Keratinocyte (primary cell): ENCODE measurements around the gene SMCO2. TPM values are rescaled to one million over a fixed set of nuclear protein-coding genes. Genes with fewer than 3 reads are reported as not detected.

Experiments used
- DNase-seq: peaks from one replicate; pipeline ENCODE4 v3.0.0-alpha.2; 2011; ENCODE audit warnings: low read depth, missing footprints, low spot score
- FAIRE-seq: peaks from 2 replicates; lab custom pipeline; 2011; peaks lifted over from hg19 to GRCh38; lab: Jason Lieb, UNC
- H2AFZ ChIP-seq: 2 replicates; pipeline ENCODE4 v1.6.0; 2012; ENCODE audit warnings: low read length, control low read depth, inconsistent platforms; ENCODE audit not compliant: control insufficient read depth
- H3K27ac ChIP-seq: 2 replicates; pipeline ENCODE4 v1.5.1; 2011; ENCODE audit warnings: low read length; ENCODE audit not compliant: control insufficient read depth, insufficient read depth
- H3K27me3 ChIP-seq: 3 replicates; pipeline ENCODE4 v1.6.0; 2011; ENCODE audit warnings: low read length; ENCODE audit not compliant: control insufficient read depth, insufficient read depth; ENCODE audit errors: extremely low read depth
- H3K36me3 ChIP-seq, 2 experiments: 2 replicates in 1 of 2; 3 replicates in 1 of 2; pipeline ENCODE4 v1.5.1; 2011; ENCODE audit warnings: low read length in 2 of 2, mild to moderate bottlenecking in 1 of 2; ENCODE audit not compliant: control insufficient read depth in 2 of 2, insufficient read depth in 2 of 2; ENCODE audit errors: extremely low read depth in 1 of 2
- H3K4me1 ChIP-seq: 3 replicates; pipeline ENCODE4 v1.5.1; 2011; ENCODE audit warnings: low read length; ENCODE audit not compliant: control insufficient read depth, insufficient read depth; ENCODE audit errors: extremely low read depth
- H3K4me2 ChIP-seq: 3 replicates; pipeline ENCODE4 v1.6.0; 2011; ENCODE audit warnings: low read depth, low read length; ENCODE audit not compliant: control insufficient read depth, insufficient read depth; ENCODE audit errors: extremely low read depth
- H3K4me3 ChIP-seq, 3 experiments: fragments of 200-600 bp in 1 of 3; sonication (generic) in 1 of 3; 2 replicates in 2 of 3; 3 replicates in 1 of 3; pipeline ENCODE4 v1.5.1; 2011 to 2016; ENCODE audit warnings: low read length in 3 of 3, mild to moderate bottlenecking in 3 of 3, control low read depth in 2 of 3, inconsistent platforms in 1 of 3, low read depth in 1 of 3, mixed read lengths in 1 of 3, mixed run types in 1 of 3, moderate library complexity in 1 of 3; ENCODE audit not compliant: control insufficient read depth in 2 of 3, insufficient read depth in 2 of 3; ENCODE audit errors: extremely low read depth in 1 of 3
- H3K79me2 ChIP-seq: 2 replicates; pipeline ENCODE4 v1.6.0; 2012; ENCODE audit warnings: low read length; ENCODE audit not compliant: control insufficient read depth, insufficient read depth
- H3K9ac ChIP-seq: 3 replicates; pipeline ENCODE4 v1.6.0; 2011; ENCODE audit warnings: low read length; ENCODE audit not compliant: control insufficient read depth, insufficient read depth; ENCODE audit errors: extremely low read depth
- H3K9me1 ChIP-seq: 3 replicates; pipeline ENCODE4 v1.6.0; 2011; ENCODE audit warnings: low read length; ENCODE audit not compliant: control insufficient read depth, insufficient read depth; ENCODE audit errors: extremely low read depth
- H3K9me3 ChIP-seq: 2 replicates; pipeline ENCODE4 v1.5.1; 2012; ENCODE audit warnings: low read depth, low read length; ENCODE audit not compliant: control insufficient read depth
- H4K20me1 ChIP-seq: 3 replicates; pipeline ENCODE4 v1.6.0; 2011; ENCODE audit warnings: low read length; ENCODE audit not compliant: control insufficient read depth, insufficient read depth; ENCODE audit errors: extremely low read depth
- CTCF ChIP-seq, 3 experiments: IDR thresholded peaks in 1 of 3; conservative IDR thresholded peaks in 1 of 3; optimal IDR thresholded peaks in 1 of 3; 2 replicates in 2 of 3; 3 replicates in 1 of 3; pipeline versions ENCODE3 to v1.5.1; 2011; ENCODE audit warnings: low read length in 3 of 3, mild to moderate bottlenecking in 3 of 3, moderate library complexity in 2 of 3, control low read depth in 1 of 3, inconsistent platforms in 1 of 3; ENCODE audit not compliant: insufficient read depth in 2 of 3; ENCODE audit errors: extremely low read depth in 1 of 3
- EZH2 ChIP-seq: IDR thresholded peaks from one replicate; pipeline ENCODE4 v1.6.1; 2012; ENCODE audit warnings: inconsistent platforms, mild to moderate bottlenecking, low read length, moderate library complexity
- dilution Hi-C: fragments of 300-500 bp; cut with MboI; formaldehyde crosslinking; loops from one replicate; pipeline ENCODE4 v1.7.0; 2020; ENCODE audit warnings: low sequenced_read_pairs; ENCODE audit not compliant: extremely low pct_ligation_motif_present
- polyA plus RNA-seq, 5 experiments: library from polyadenylated mRNA; depleted of rRNA in 3 of 5; stranded (reverse) in 3 of 5; stranded (forward) in 1 of 5; unstranded in 1 of 5; fragments of >200 nt; gene quantifications; 1 replicate in 1 of 5; 2 replicates in 3 of 5; 3 replicates in 1 of 5; pipeline versions ENCODE4 v1.2.1 to v1.2.3, GENCODE V29; 2011 to 2012; ENCODE audit warnings: missing spikeins in 2 of 5, low read depth in 1 of 5, low replicate concordance in 1 of 5

SMCO2 gene
- polyA plus RNA-seq, 1 donor (not counting 4 experiments of a cell fraction or from before 2014, with no cell fraction given) = 0.49 TPM

- no peak for FAIRE-seq
- H3K9me3 ChIP-seq = no peaks in the 10 kb centered on the region
- no peaks in the 10 kb centered on the region for H3K79me2 ChIP-seq
- H3K9ac ChIP-seq = no peak overlapping the region
- DNase-seq = no peak
- no peak overlapping the region for H3K27ac ChIP-seq
- no peak for TF ChIP-seq EZH2
- no peak for TF ChIP-seq CTCF (optimal IDR thresholded peaks at IDR 0.05 in 1 of 3, IDR thresholded peaks at IDR 0.05 in 1 of 3, conservative IDR thresholded peaks at IDR 0.05 in 1 of 3; ENCODE audit: extremely low read depth in 1 of 3, insufficient read depth in 2 of 3, low read length in 3 of 3)
- H3K9me1 ChIP-seq = no peaks in the 10 kb centered on the region
- H3K4me1 ChIP-seq = peaks cover 23% of the 10 kb centered on the region
- no peaks in the 10 kb centered on the region for H3K27me3 ChIP-seq
- no peak overlapping the region for H3K4me2 ChIP-seq
- H3K4me3 ChIP-seq = no peak overlapping the region
- H4K20me1 ChIP-seq = no peaks in the 10 kb centered on the region
- no peak overlapping the region for H2AFZ ChIP-seq
- no peaks in the 10 kb centered on the region for H3K36me3 ChIP-seq
- dilution Hi-C loops = no loop called here
Measured at GRCh38 chr12:27463511-27464219, 17.1 kb downstream of the SMCO2 start.

GRCh38 chr12:27464220-27464554 is 17.7 kb downstream of the SMCO2 start:
- H4K20me1 ChIP-seq = no peaks in the 10 kb centered on the region
- no peak for TF ChIP-seq CTCF (optimal IDR thresholded peaks at IDR 0.05 in 1 of 3, IDR thresholded peaks at IDR 0.05 in 1 of 3, conservative IDR thresholded peaks at IDR 0.05 in 1 of 3; ENCODE audit: extremely low read depth in 1 of 3, insufficient read depth in 2 of 3, low read length in 3 of 3)
- DNase-seq = no peak
- dilution Hi-C loops = no loop called here
- H2AFZ ChIP-seq = no peak overlapping the region
- no peak overlapping the region for H3K4me3 ChIP-seq
- H3K9ac ChIP-seq = no peak overlapping the region
- no peaks in the 10 kb centered on the region for H3K9me1 ChIP-seq
- no peaks in the 10 kb centered on the region for H3K27me3 ChIP-seq
- H3K9me3 ChIP-seq = no peaks in the 10 kb centered on the region
- H3K4me1 ChIP-seq = peaks cover 23% of the 10 kb centered on the region
- H3K27ac ChIP-seq = no peak overlapping the region
- H3K36me3 ChIP-seq = no peaks in the 10 kb centered on the region
- FAIRE-seq = no peak
- no peak overlapping the region for H3K4me2 ChIP-seq
- no peaks in the 10 kb centered on the region for H3K79me2 ChIP-seq
